ENCODE data around the gene HTR1D. TPM values are rescaled to one million over a fixed set of nuclear protein-coding genes. Genes with fewer than 3 reads are reported as not detected.

The HTR1D gene
- total RNA-seq, 1 experiment from 2014 or later: 5.4 TPM

GRCh38 chr1:23149114-23149513, 68.2 kb downstream of the HTR1D start:
- no peaks in the 10 kb centered on the region for H3K9me3 Mint-ChIP-seq
- CTCF ChIA-PET: no interaction called here
- POLR2A ChIA-PET: no interaction called here
- ATAC-seq (no peak), DNase-seq (ENCODE audit: low spot score) (no peak)
- H3K4me1 Mint-ChIP-seq: peaks cover 24% of the 10 kb centered on the region
- no peak overlapping the region for H3K4me3 Mint-ChIP-seq
- TF ChIP-seq E2F1 (CRISPR knock-in tag; IDR thresholded peaks at IDR 0.05): no peak
- TF ChIP-seq MYBL2 (CRISPR knock-in tag; IDR thresholded peaks at IDR 0.05): no peak
- no peak for TF ChIP-seq ATF2 (CRISPR knock-in tag; IDR thresholded peaks at IDR 0.05; ENCODE audit: borderline replicate concordance, low read depth)
- no peak for TF ChIP-seq ATF3 (CRISPR knock-in tag; conservative IDR thresholded peaks at IDR 0.05)
- no peak for TF ChIP-seq E2F5 (CRISPR knock-in tag; IDR thresholded peaks at IDR 0.05)
- TF ChIP-seq MAX (CRISPR knock-in tag; IDR thresholded peaks at IDR 0.05): no peak
- no peak for TF ChIP-seq USF1 (CRISPR knock-in tag; IDR thresholded peaks at IDR 0.05)
- no peak for TF ChIP-seq NFATC4 (CRISPR knock-in tag; IDR thresholded peaks at IDR 0.05)
- no peak for TF ChIP-seq KAT7 (CRISPR knock-in tag; IDR thresholded peaks at IDR 0.05; ENCODE audit: borderline replicate concordance)
- no peak for TF ChIP-seq CBFB (CRISPR knock-in tag; IDR thresholded peaks at IDR 0.05; ENCODE audit: low read depth)
- TF ChIP-seq ERG (CRISPR knock-in tag; IDR thresholded peaks at IDR 0.05): no peak
- no peak for TF ChIP-seq TEAD4 (CRISPR knock-in tag; IDR thresholded peaks at IDR 0.05)
- TF ChIP-seq CTCF (IDR thresholded peaks at IDR 0.05): no peak
- H3K27ac Mint-ChIP-seq: peak overlapping the region; percentile 70
- H3K27me3 Mint-ChIP-seq (ENCODE audit: low read depth): no peaks in the 10 kb centered on the region
- no peaks in the 10 kb centered on the region for H3K36me3 Mint-ChIP-seq

- no peak for ATAC-seq
- Mint-ChIP-seq H3K4me1 (peaks cover 15% of the 10 kb centered on the region), H3K9me3 (no peaks in the 10 kb centered on the region), H3K36me3 (no peaks in the 10 kb centered on the region), H3K27me3 (ENCODE audit: low read depth) (no peaks in the 10 kb centered on the region), H3K27ac (no peak overlapping the region), H3K4me3 (no peak overlapping the region)
- POLR2A ChIA-PET: no interaction called here
- DNase-seq (ENCODE audit: low spot score): no peak
- CTCF ChIA-PET: interaction anchor here (0.6 kb wide), 1 partner anchor 10 kb away, joined by 3 read pairs; no protein-coding TSS in a partner anchor
- TF ChIP-seq ATF6 (CRISPR knock-in tag; IDR thresholded peaks at IDR 0.05) (no peak), ZNF532 (CRISPR knock-in tag; IDR thresholded peaks at IDR 0.05; ENCODE audit: borderline replicate concordance) (no peak), E2F5 (CRISPR knock-in tag; IDR thresholded peaks at IDR 0.05) (no peak), SMAD4 (CRISPR knock-in tag; IDR thresholded peaks at IDR 0.05) (no peak), MYBL2 (CRISPR knock-in tag; IDR thresholded peaks at IDR 0.05) (no peak), ZSCAN18 (CRISPR knock-in tag; IDR thresholded peaks at IDR 0.05) (no peak)
Measured at GRCh38 chr1:23148084-23148483, 69.2 kb downstream of the HTR1D start.

Measured in WTC11 (cell line).